H1 (cell line): ENCODE data around the gene POU6F2. TPM values are rescaled to one million over a fixed set of nuclear protein-coding genes. Genes with fewer than 3 reads are reported as not detected.

Experiments
- ATF3 ChIP-seq: IDR thresholded peaks from 2 replicates; pipeline ENCODE4 v1.6.1; 2011; ENCODE audit warnings: low read depth, mild to moderate bottlenecking, low read length; ENCODE audit not compliant: insufficient read depth
- BCL11A ChIP-seq, 2 experiments: IDR thresholded peaks; one replicate each; pipeline ENCODE4 v1.6.1; 2011; ENCODE audit warnings: low read depth in 2 of 2, low read length in 2 of 2, mild to moderate bottlenecking in 2 of 2
- CHD2 ChIP-seq: IDR thresholded peaks from 2 replicates; pipeline ENCODE4 v1.6.1; 2012; ENCODE audit warnings: low read length, improper control_type of control experiment
- CHD7 ChIP-seq: fragments of 300-600 bp; sonication (generic); IDR thresholded peaks from 2 replicates; pipeline ENCODE4 v1.7.1; 2012; ENCODE audit warnings: low read length, moderate library complexity, mild to moderate bottlenecking, inconsistent platforms; ENCODE audit not compliant: insufficient replicate concordance
- EP300 ChIP-seq, 2 experiments: IDR thresholded peaks; 1 replicate in 1 of 2; 2 replicates in 1 of 2; pipeline ENCODE4 v1.6.1; 2011 to 2012; ENCODE audit warnings: low read depth in 2 of 2, low read length in 2 of 2, mild to moderate bottlenecking in 2 of 2, borderline replicate concordance in 1 of 2, inconsistent platforms in 1 of 2, moderate library complexity in 1 of 2
- POLR2A ChIP-seq, 2 experiments: IDR thresholded peaks; 1 replicate in 1 of 2; 2 replicates in 1 of 2; pipeline ENCODE4 v1.6.1; 2011; ENCODE audit warnings: low read depth in 2 of 2, low read length in 2 of 2, mild to moderate bottlenecking in 2 of 2; ENCODE audit errors: control extremely low read depth in 1 of 2
- SP4 ChIP-seq: IDR thresholded peaks from 2 replicates; pipeline ENCODE4 v1.6.1; 2012; ENCODE audit warnings: low read length, inconsistent platforms
- polyA plus RNA-seq, 7 experiments: library from polyadenylated mRNA; depleted of rRNA in 3 of 7; stranded (reverse) in 5 of 7; unstranded in 2 of 7; fragments of >200 nt in 5 of 7; fragments of 200-250 nt in 2 of 7; gene quantifications; 1 replicate in 5 of 7; 2 replicates in 1 of 7; 4 replicates in 1 of 7; pipeline versions ENCODE4 v1.2.1 to v1.2.3, GENCODE V29; 2011 to 2013; ENCODE audit warnings: missing spikeins in 2 of 7, mixed read lengths in 2 of 7
- total RNA-seq: library from RNA; stranded (reverse); fragmentation: NEBNext Ultra II Directional; extraction: Animal tissue kit (Norgen Biotek cat#: 25700); gene quantifications from 2 replicates; pipeline ENCODE4 v1.2.1, GENCODE V29; 2021
- TF ChIP-seq, protein P1 (sequence below): IDR thresholded peaks from 2 replicates; pipeline ENCODE4 v1.6.1; 2012; ENCODE audit warnings: inconsistent platforms

Gene POU6F2
- total and polyA plus RNA-seq, 2 of the 8 experiments (the other 6 are each of a cell fraction or from before 2014, with no cell fraction given) = 1.1 to 2.0 TPM

- TF ChIP-seq CHD7 = no peak
- TF ChIP-seq ATF3 = no peak
- no peak for TF ChIP-seq CHD2
- TF ChIP-seq, protein P1, sequence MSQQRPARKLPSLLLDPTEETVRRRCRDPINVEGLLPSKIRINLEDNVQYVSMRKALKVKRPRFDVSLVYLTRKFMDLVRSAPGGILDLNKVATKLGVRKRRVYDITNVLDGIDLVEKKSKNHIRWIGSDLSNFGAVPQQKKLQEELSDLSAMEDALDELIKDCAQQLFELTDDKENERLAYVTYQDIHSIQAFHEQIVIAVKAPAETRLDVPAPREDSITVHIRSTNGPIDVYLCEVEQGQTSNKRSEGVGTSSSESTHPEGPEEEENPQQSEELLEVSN = no peak
- TF ChIP-seq EP300 (IDR thresholded peaks at IDR 0.05; ENCODE audit: borderline replicate concordance in 1 of 2, low read depth in 2 of 2, low read length in 2 of 2) = no peak
- TF ChIP-seq SP4 = no peak
- no peak for TF ChIP-seq BCL11A (IDR thresholded peaks at IDR 0.05; ENCODE audit: low read depth in 2 of 2, low read length in 2 of 2)
- TF ChIP-seq POLR2A (IDR thresholded peaks at IDR 0.05; ENCODE audit: control extremely low read depth in 1 of 2, low read depth in 2 of 2, low read length in 2 of 2) = no peak
These were observed 92.5 kb downstream of the POU6F2 start (continued) for GRCh38 chr7:39069896-39070881.
